ENCODE results near the gene STING1. TPM values are rescaled to one million over a fixed set of nuclear protein-coding genes. Genes with fewer than 3 reads are reported as not detected.
"Not testable (repeated sequence)": the region's sequence is repeated elsewhere in the genome, so short reads cannot be mapped to it uniquely, and the experiment has no call there.

The STING1 gene
- total and polyA plus RNA-seq, 4 experiments from 2014 or later: 124 to 176 (median 143) TPM

- Histone ChIP-seq H3K36me3 (ENCODE audit: insufficient read depth, low read length) (no peaks in the 10 kb centered on the region), H3K9me3 (ENCODE audit: control insufficient read depth in 1 of 2, low read length in 2 of 2) (no peaks in the 10 kb centered on the region), H3K4me1 (ENCODE audit: insufficient read depth, low read length) (peaks cover 54% of the 10 kb centered on the region), H3K27ac (ENCODE audit: low read depth, low read length) (no peak overlapping the region), H3K27me3 (ENCODE audit: insufficient read depth, low read length) (no peaks in the 10 kb centered on the region), H3K4me3 (ENCODE audit: low read length in 2 of 2) (no peak overlapping the region)
- Mint-ChIP-seq H3K9me3 (no peaks in the 10 kb centered on the region), H3K27me3 (no peaks in the 10 kb centered on the region), H3K36me3 (no peaks in the 10 kb centered on the region), H3K4me3 (no peak overlapping the region), H3K27ac (no peak overlapping the region), H3K4me1 (peaks cover 31 to 50% (median 41%) of the 10 kb centered on the region in 4 donors)
- no peak for DNase-seq
- ChIA-PET CTCF (ENCODE audit: partially characterized antibody) (interaction anchor here (1.5 kb wide), 1 partner anchor 28 kb away, joined by 5 read pairs; no protein-coding TSS in a partner anchor), POLR2A (ENCODE audit: partially characterized antibody) (no interaction called here)
- intact Hi-C loops (cut with micrococcal nuclease): no loop called here
Observed at GRCh38 chr5:139451176-139451575, 31.4 kb downstream of the STING1 start.

GRCh38 chr5:139446956-139447779, 35.4 kb downstream of the STING1 start:
- H3K4me3 Mint-ChIP-seq: no peak overlapping the region
- Histone ChIP-seq H3K27ac (ENCODE audit: low read depth, low read length) (no peak overlapping the region), H3K9me3 (ENCODE audit: control insufficient read depth in 1 of 2, low read length in 2 of 2) (no peaks in the 10 kb centered on the region), H3K36me3 (ENCODE audit: insufficient read depth, low read length) (no peaks in the 10 kb centered on the region), H3K4me3 (ENCODE audit: low read length in 2 of 2) (no peak overlapping the region), H3K27me3 (ENCODE audit: insufficient read depth, low read length) (no peaks in the 10 kb centered on the region), H3K4me1 (ENCODE audit: insufficient read depth, low read length) (peaks cover 66% of the 10 kb centered on the region)
- POLR2A ChIA-PET (ENCODE audit: partially characterized antibody): interaction anchor here (1.8 to 11.9 kb wide), 3 partner anchors 12 to 34 kb away, joined by 5 to 171 read pairs (median 82); partner anchors contain the start of genes ECSCR, SMIM33 and STING1
- intact Hi-C loops (cut with micrococcal nuclease): no loop called here
- no peaks in the 10 kb centered on the region for H3K9me3 Mint-ChIP-seq
- peaks cover 31 to 65% (median 42%) of the 10 kb centered on the region in 4 donors for H3K4me1 Mint-ChIP-seq
- DNase-seq: no peak
- no peaks in the 10 kb centered on the region for H3K27me3 Mint-ChIP-seq
- no peaks in the 10 kb centered on the region for H3K36me3 Mint-ChIP-seq
- CTCF ChIA-PET (ENCODE audit: partially characterized antibody): interaction anchor here (1.3 to 2.2 kb wide), 3 partner anchors 11 to 66 kb away, joined by 4 to 8 read pairs (median 5); no protein-coding TSS in a partner anchor
- H3K27ac Mint-ChIP-seq: peak overlapping the region; percentile 25 to 73 (median 54)

GRCh38 chr5:139445325-139446170, 37.0 kb downstream of the STING1 start:
- Mint-ChIP-seq H3K27ac (peak overlapping the region in 5 of 7 donors; percentile 2 to 90 (median 52)), H3K9me3 (no peaks in the 10 kb centered on the region)

GRCh38 chr5:139443831-139444453, 38.6 kb downstream of the STING1 start:
- H3K4me1 Mint-ChIP-seq: peaks cover 40 to 85% (median 52%) of the 10 kb centered on the region in 4 donors
- peak overlapping the region in 6 of 8 donors; percentile 64 to 85 (median 76) for H3K4me3 Mint-ChIP-seq
- intact Hi-C loops (cut with micrococcal nuclease): no loop called here

More at GRCh38 chr5:139445325-139446170, 37.0 kb downstream of the STING1 start:
- H3K36me3 Mint-ChIP-seq: no peaks in the 10 kb centered on the region
- H3K36me3 ChIP-seq (ENCODE audit: insufficient read depth, low read length): no peaks in the 10 kb centered on the region
- no peaks in the 10 kb centered on the region for H3K27me3 ChIP-seq (ENCODE audit: insufficient read depth, low read length)
- no peaks in the 10 kb centered on the region for H3K9me3 ChIP-seq (ENCODE audit: control insufficient read depth in 1 of 2, low read length in 2 of 2)
- H3K4me1 Mint-ChIP-seq: peaks cover 31 to 74% (median 45%) of the 10 kb centered on the region in 4 donors
- no peak overlapping the region for H3K27ac ChIP-seq (ENCODE audit: low read depth, low read length)
- no peak overlapping the region for H3K4me3 Mint-ChIP-seq
- POLR2A ChIA-PET (ENCODE audit: partially characterized antibody): interaction anchor here (0.6 to 11.9 kb wide), 6 partner anchors 9 to 117 kb away, joined by 3 to 171 read pairs (median 11); partner anchors contain the start of genes ECSCR and STING1
- intact Hi-C loops (cut with micrococcal nuclease): no loop called here
- DNase-seq: no peak
- no peak overlapping the region for H3K4me3 ChIP-seq (ENCODE audit: low read length in 2 of 2)
- CTCF ChIA-PET (ENCODE audit: partially characterized antibody): interaction anchor here (1.4 to 3.6 kb wide), 4 partner anchors 13 to 67 kb away, joined by 4 to 17 read pairs (median 10); partner anchors contain the start of gene STING1
- H3K27me3 Mint-ChIP-seq: no peaks in the 10 kb centered on the region
- peaks cover 51% of the 10 kb centered on the region for H3K4me1 ChIP-seq (ENCODE audit: insufficient read depth, low read length)

GRCh38 chr5:139440416-139440815, 42.1 kb downstream of the STING1 start:
- H3K9me3 ChIP-seq (ENCODE audit: control insufficient read depth in 1 of 2, low read length in 2 of 2); H3K27me3 Mint-ChIP-seq; H3K27me3 ChIP-seq (ENCODE audit: insufficient read depth, low read length); H3K4me3 ChIP-seq (ENCODE audit: low read length in 2 of 2); DNase-seq; H3K9me3 Mint-ChIP-seq; H3K36me3 ChIP-seq (ENCODE audit: insufficient read depth, low read length); intact Hi-C loops (cut with micrococcal nuclease); H3K36me3 Mint-ChIP-seq: not testable (repeated sequence)
- ChIA-PET POLR2A (ENCODE audit: partially characterized antibody) (interaction anchor here (1.0 to 11.9 kb wide), 8 partner anchors 10 to 167 kb away, joined by 3 to 171 read pairs (median 28); partner anchors contain the start of genes ECSCR, SMIM33 and STING1), CTCF (ENCODE audit: partially characterized antibody) (interaction anchor here (1.3 to 1.5 kb wide), 3 partner anchors 73 to 326 kb away, joined by 3 to 4 read pairs (median 3); no protein-coding TSS in a partner anchor)
- peak overlapping the region in 4 of 7 donors; percentile 83 to 100 (median 100) for H3K27ac Mint-ChIP-seq
- peak overlapping the region in 4 of 8 donors; percentile 31 to 98 (median 76) for H3K4me3 Mint-ChIP-seq
- Histone ChIP-seq H3K4me1 (ENCODE audit: insufficient read depth, low read length) (peaks cover 41% of the 10 kb centered on the region), H3K27ac (ENCODE audit: low read depth, low read length) (peak overlapping the region; percentile 99)
- H3K4me1 Mint-ChIP-seq: peaks cover 33 to 74% (median 43%) of the 10 kb centered on the region in 4 donors

More at GRCh38 chr5:139443831-139444453, 38.6 kb downstream of the STING1 start:
- Histone ChIP-seq H3K36me3 (ENCODE audit: insufficient read depth, low read length) (no peaks in the 10 kb centered on the region), H3K9me3 (ENCODE audit: control insufficient read depth in 1 of 2, low read length in 2 of 2) (no peaks in the 10 kb centered on the region), H3K27me3 (ENCODE audit: insufficient read depth, low read length) (no peaks in the 10 kb centered on the region), H3K27ac (ENCODE audit: low read depth, low read length) (no peak overlapping the region), H3K4me3 (ENCODE audit: low read length in 2 of 2) (no peak overlapping the region), H3K4me1 (ENCODE audit: insufficient read depth, low read length) (peaks cover 58% of the 10 kb centered on the region)
- DNase-seq: peak in 3 of 5 donors; percentile 41 to 68 (median 52)
- ChIA-PET CTCF (ENCODE audit: partially characterized antibody) (interaction anchor here (1.3 to 3.6 kb wide), 4 partner anchors 14 to 69 kb away, joined by 3 to 17 read pairs (median 10); no protein-coding TSS in a partner anchor), POLR2A (ENCODE audit: partially characterized antibody) (interaction anchor here (0.6 to 11.9 kb wide), 13 partner anchors 14 to 128 kb away, joined by 3 to 171 read pairs (median 4); partner anchors contain the start of genes ECSCR, SMIM33 and STING1)
- Mint-ChIP-seq H3K9me3 (no peaks in the 10 kb centered on the region), H3K36me3 (peaks cover 0 to 4% of the 10 kb centered on the region in 2 donors), H3K27me3 (no peaks in the 10 kb centered on the region), H3K27ac (peak overlapping the region; percentile 89 to 98 (median 93))
